RPMI7951 (cell line): Measurements from ENCODE around the gene MMP14. TPM values are rescaled to one million over a fixed set of nuclear protein-coding genes. Genes with fewer than 3 reads are reported as not detected.
A peak's percentile ranks its signal among the peaks of the same experiment; 100 is the strongest.
"Not testable (repeated sequence)": the region's sequence is repeated elsewhere in the genome, so short reads cannot be mapped to it uniquely, and the experiment has no call there.

Source experiments
- DNase-seq: peaks from one replicate; pipeline ENCODE4 v3.0.0-alpha.2; 2012; ENCODE audit warnings: low read depth
- total RNA-seq: library from RNA; depleted of rRNA; stranded (reverse); fragments of >200 nt; shearing (Covaris generic); gene quantifications from 2 replicates; pipeline ENCODE4 v1.2.3, GENCODE V29; 2014; rRNA removed

The MMP14 gene
- 613 and 718 TPM in 2 replicates for total RNA-seq

GRCh38 chr14:22836301-22837113, at the start of gene MMP14:
Gene MMP14 (plus strand): TSS chr14:22836585. CDS start chr14:22836818, 233 bp downstream.
- DNase-seq = peak; percentile 95

- no peak for DNase-seq
These were observed 49.7 kb upstream of the MMP14 start for GRCh38 chr14:22786685-22787084.

GRCh38 chr14:22791301-22791700, 45.1 kb upstream of the MMP14 start:
- peak; percentile 61 for DNase-seq

- no peak for DNase-seq
These were observed 44.2 kb upstream of the MMP14 start for GRCh38 chr14:22792158-22792557.

- DNase-seq = not testable (repeated sequence)
These were observed 42.8 kb upstream of the MMP14 start for GRCh38 chr14:22793550-22793949.

- DNase-seq = no peak
These were observed 42.4 kb upstream of the MMP14 start for GRCh38 chr14:22793976-22794375.

GRCh38 chr14:22794551-22794951, 41.8 kb upstream of the MMP14 start:
- no peak for DNase-seq

GRCh38 chr14:22796087-22796707, 40.2 kb upstream of the MMP14 start:
- DNase-seq = no peak

GRCh38 chr14:22797017-22797917, 39.1 kb upstream of the MMP14 start:
- DNase-seq = no peak

GRCh38 chr14:22798528-22798927, 37.9 kb upstream of the MMP14 start:
- DNase-seq = no peak

- no peak for DNase-seq
These were observed 36.0 kb upstream of the MMP14 start for GRCh38 chr14:22800346-22800745.

GRCh38 chr14:22801716-22802115, 34.7 kb upstream of the MMP14 start:
- DNase-seq = no peak

GRCh38 chr14:22802860-22803686, 33.3 kb upstream of the MMP14 start:
- DNase-seq = no peak

GRCh38 chr14:22803687-22803974, 32.8 kb upstream of the MMP14 start:
- no peak for DNase-seq

- DNase-seq = not testable (repeated sequence)
These were observed 31.1 kb upstream of the MMP14 start for GRCh38 chr14:22805235-22805634.

GRCh38 chr14:22807432-22808087, 28.8 kb upstream of the MMP14 start:
- no peak for DNase-seq

GRCh38 chr14:22808388-22809209, 27.8 kb upstream of the MMP14 start:
- no peak for DNase-seq

GRCh38 chr14:22811722-22812121, 24.7 kb upstream of the MMP14 start:
- no peak for DNase-seq

GRCh38 chr14:22812744-22813143, 23.6 kb upstream of the MMP14 start:
- no peak for DNase-seq

- DNase-seq = no peak
These were observed 23.2 kb upstream of the MMP14 start for GRCh38 chr14:22813145-22813544.
